ENCODE measurements around the gene ATP10B.

The ATP10B gene

DNA sequence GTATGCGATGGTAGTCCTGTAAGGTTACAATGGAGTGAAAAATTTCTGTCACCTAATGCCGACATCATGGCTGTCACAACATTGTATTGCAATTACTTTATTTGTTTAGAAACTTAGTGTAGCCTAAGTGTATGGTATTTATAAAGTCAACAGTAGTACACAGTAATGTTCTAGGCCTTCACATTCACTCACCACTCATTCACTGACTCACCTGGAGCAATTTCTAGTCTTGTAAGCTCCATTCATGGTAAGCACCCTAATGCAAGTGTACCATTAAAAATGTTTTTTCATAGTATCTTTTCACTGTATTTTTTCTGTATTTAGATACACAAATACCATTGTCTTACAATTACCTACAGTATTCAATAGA lies 58.5 kb downstream of the ATP10B start:
- TF ChIP-seq, protein P1, sequence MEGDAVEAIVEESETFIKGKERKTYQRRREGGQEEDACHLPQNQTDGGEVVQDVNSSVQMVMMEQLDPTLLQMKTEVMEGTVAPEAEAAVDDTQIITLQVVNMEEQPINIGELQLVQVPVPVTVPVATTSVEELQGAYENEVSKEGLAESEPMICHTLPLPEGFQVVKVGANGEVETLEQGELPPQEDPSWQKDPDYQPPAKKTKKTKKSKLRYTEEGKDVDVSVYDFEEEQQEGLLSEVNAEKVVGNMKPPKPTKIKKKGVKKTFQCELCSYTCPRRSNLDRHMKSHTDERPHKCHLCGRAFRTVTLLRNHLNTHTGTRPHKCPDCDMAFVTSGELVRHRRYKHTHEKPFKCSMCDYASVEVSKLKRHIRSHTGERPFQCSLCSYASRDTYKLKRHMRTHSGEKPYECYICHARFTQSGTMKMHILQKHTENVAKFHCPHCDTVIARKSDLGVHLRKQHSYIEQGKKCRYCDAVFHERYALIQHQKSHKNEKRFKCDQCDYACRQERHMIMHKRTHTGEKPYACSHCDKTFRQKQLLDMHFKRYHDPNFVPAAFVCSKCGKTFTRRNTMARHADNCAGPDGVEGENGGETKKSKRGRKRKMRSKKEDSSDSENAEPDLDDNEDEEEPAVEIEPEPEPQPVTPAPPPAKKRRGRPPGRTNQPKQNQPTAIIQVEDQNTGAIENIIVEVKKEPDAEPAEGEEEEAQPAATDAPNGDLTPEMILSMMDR (IDR thresholded peaks at IDR 0.05; ENCODE audit: insufficient read depth, low read depth, low read length, missing control alignments), result no peak
- DNase-seq (ENCODE audit: low read depth), result peak; percentile 56

GRCh38 chr5:160792732-160793529 lies 59.1 kb downstream of the ATP10B start:
- no peak overlapping the region for H3K4me3 ChIP-seq (ENCODE audit: low read length)
- DNase-seq (ENCODE audit: low read depth), result no peak
- TF ChIP-seq, protein P1 (IDR thresholded peaks at IDR 0.05; ENCODE audit: insufficient read depth, low read depth, low read length, missing control alignments), result no peak

More for the DNA sequence above, 58.5 kb downstream of the ATP10B start:
- H3K4me3 ChIP-seq (ENCODE audit: low read length), result no peak overlapping the region

- TF ChIP-seq, protein P1 (IDR thresholded peaks at IDR 0.05; ENCODE audit: insufficient read depth, low read depth, low read length, missing control alignments), result no peak
- DNase-seq (ENCODE audit: low read depth), result peak; percentile 50
- H3K4me3 ChIP-seq (ENCODE audit: low read length), result no peak overlapping the region
Observed at GRCh38 chr5:160792281-160792680, 59.7 kb downstream of the ATP10B start.

GRCh38 chr5:160789219-160789859 lies 62.7 kb downstream of the ATP10B start:
- no peak overlapping the region for H3K4me3 ChIP-seq (ENCODE audit: low read length)
- TF ChIP-seq, protein P1 (IDR thresholded peaks at IDR 0.05; ENCODE audit: insufficient read depth, low read depth, low read length, missing control alignments), result no peak
- DNase-seq (ENCODE audit: low read depth), result no peak

GRCh38 chr5:160788102-160788660 lies 63.8 kb downstream of the ATP10B start:
- no peak overlapping the region for H3K4me3 ChIP-seq (ENCODE audit: low read length)
- TF ChIP-seq, protein P1 (IDR thresholded peaks at IDR 0.05; ENCODE audit: insufficient read depth, low read depth, low read length, missing control alignments), result no peak

GRCh38 chr5:160787240-160787639 lies 64.8 kb downstream of the ATP10B start:
- peak; percentile 40 for DNase-seq (ENCODE audit: low read depth)
- TF ChIP-seq, protein P1 (IDR thresholded peaks at IDR 0.05; ENCODE audit: insufficient read depth, low read depth, low read length, missing control alignments), result peak; percentile 55
- no peak overlapping the region for H3K4me3 ChIP-seq (ENCODE audit: low read length)

More at GRCh38 chr5:160788102-160788660, 63.8 kb downstream of the ATP10B start:
- DNase-seq (ENCODE audit: low read depth), result no peak

All from epithelial cell of esophagus (primary cell).